GM12874 (cell line): ENCODE results near the gene ZNHIT2.

Source experiments
- TF ChIP-seq, protein P1 (sequence below): IDR thresholded peaks from 2 replicates; pipeline ENCODE4 v1.5.1; 2011; ENCODE audit warnings: low read depth, mild to moderate bottlenecking, control low read depth, low read length, moderate library complexity; ENCODE audit not compliant: insufficient read depth

Gene ZNHIT2

GRCh38 chr11:65132988-65133700, 15.6 kb upstream of the ZNHIT2 start:
- TF ChIP-seq, protein P1, sequence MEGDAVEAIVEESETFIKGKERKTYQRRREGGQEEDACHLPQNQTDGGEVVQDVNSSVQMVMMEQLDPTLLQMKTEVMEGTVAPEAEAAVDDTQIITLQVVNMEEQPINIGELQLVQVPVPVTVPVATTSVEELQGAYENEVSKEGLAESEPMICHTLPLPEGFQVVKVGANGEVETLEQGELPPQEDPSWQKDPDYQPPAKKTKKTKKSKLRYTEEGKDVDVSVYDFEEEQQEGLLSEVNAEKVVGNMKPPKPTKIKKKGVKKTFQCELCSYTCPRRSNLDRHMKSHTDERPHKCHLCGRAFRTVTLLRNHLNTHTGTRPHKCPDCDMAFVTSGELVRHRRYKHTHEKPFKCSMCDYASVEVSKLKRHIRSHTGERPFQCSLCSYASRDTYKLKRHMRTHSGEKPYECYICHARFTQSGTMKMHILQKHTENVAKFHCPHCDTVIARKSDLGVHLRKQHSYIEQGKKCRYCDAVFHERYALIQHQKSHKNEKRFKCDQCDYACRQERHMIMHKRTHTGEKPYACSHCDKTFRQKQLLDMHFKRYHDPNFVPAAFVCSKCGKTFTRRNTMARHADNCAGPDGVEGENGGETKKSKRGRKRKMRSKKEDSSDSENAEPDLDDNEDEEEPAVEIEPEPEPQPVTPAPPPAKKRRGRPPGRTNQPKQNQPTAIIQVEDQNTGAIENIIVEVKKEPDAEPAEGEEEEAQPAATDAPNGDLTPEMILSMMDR: no peak

GRCh38 chr11:65132238-65132987, 14.9 kb upstream of the ZNHIT2 start:
- TF ChIP-seq, protein P1: no peak

DNA sequence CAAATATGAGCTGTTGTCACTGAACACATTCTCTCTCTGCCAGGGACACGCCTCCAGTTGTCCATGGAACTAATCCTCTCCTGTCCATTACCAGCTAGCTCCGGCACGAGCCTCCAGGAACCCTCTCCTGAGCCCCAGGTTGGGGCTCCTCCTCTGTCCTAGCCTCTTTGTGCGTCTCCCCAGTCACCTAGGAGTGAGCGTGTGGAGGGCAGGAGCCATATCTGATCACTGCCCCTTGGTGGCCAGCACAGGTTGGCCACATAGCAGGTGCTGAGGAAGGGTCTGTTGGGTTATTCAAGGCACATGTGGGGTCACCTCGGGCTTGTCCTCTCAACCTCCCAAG, 14.4 kb upstream of the ZNHIT2 start:
- TF ChIP-seq, protein P1: no peak

DNA sequence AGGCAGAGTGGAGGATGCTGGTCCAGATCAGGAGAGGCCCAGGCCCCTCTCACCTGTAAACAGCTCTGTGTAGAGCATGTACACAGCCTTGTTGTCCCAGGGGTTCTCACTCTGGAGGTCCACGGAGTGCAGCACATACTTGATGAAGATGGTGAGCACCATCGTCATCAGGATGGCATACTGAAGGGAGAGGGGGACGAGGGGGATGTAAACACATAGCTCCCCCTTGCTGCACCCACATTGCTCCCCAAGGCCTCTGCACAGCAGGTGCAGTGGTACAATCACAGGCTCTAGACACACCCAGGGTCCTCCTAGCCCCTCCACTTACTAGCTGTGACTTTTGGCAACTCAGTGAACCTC, 13.9 kb upstream of the ZNHIT2 start:
- TF ChIP-seq, protein P1: no peak

DNA sequence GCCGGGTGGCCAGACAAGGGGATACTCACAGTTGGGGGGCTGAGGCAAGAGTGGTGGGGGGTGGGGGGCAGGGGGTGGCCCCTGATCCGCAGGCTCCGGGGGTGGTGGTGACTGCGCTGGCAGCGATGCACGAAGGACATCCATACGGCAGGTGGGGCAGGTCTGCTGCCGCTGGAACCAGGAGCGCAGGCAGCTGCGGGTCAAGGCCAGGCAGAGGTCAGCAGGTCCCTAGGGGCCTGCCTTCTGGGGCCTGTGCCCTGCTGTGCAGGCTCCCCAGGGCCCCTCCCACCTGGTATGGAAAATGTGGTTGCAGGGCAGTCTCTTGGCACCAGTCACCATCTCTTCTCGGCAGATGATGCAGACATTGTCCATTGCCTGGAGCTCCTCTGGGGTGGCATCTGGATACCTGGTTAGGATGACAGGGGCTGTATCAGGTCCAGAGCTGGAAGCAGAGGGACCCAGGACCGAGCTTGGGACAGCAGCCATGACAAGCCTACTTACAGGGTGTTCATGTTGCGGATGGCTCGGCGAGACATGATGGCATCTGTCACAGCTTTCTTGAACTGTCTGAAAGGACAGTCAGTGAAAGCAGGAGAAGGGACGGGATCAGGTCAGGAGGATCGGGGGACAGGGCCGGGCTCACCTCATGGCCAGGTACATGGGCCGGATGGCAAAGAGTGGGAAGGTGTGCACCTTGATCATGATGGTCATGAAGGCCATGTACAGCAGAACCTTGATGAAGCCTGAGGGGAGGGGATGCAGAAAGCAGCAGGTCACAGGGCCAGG, 13.3 kb upstream of the ZNHIT2 start:
- TF ChIP-seq, protein P1: no peak

DNA sequence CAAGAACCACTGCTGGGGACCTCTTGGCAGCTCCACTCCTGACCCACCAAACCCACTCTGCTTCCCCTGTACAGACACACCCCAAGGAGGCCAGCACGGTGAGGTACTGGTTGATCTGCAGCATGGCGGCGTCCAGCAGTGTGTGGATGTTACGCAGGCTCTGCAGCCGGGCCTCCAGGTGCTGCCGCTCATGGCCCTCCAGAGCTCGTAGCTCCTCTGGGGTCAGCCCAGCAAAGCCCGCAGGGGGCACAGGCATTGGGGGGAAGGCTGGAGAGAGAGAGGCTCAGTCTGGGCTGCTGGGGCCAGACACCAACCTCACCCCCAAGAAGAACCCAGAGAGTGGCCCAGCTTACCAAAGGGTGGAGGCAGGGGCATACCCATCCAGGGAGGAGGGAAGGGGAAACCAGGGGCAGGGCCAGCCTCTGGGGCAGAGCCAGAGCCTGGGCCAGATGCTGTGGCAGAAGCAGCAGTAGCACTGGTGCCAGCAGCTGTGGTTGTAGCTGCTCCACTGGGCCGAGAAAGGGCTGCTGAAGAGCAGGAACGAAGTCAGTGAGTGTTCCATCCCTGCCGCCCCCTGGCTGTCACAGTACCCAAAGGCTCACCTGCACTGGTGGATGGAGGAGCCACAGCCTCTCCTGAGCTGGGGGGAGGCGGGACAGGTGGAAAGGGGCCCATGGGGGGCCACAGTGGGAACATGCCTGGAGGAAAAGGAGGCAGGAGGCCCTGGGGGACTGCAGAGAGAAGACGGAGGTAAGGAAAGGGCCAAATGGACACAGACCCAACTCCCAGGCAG, 12.3 kb upstream of the ZNHIT2 start:
- TF ChIP-seq, protein P1: no peak
